Transverse colon (tissue), 3 donors: ENCODE data around the gene COMMD2.

Source experiments
- EP300 ChIP-seq: sonication (generic); formaldehyde crosslinking; IDR thresholded peaks from one replicate; pipeline ENCODE4 v1.6.1; 2017; ENCODE audit warnings: antibody characterized with exemption, low read depth
- POLR2AphosphoS5 ChIP-seq, 3 donors: sonication (generic); formaldehyde crosslinking; IDR thresholded peaks; one replicate each; pipeline ENCODE4 v1.6.1; 2016; ENCODE audit warnings: antibody characterized with exemption in 3 of 3

DNA sequence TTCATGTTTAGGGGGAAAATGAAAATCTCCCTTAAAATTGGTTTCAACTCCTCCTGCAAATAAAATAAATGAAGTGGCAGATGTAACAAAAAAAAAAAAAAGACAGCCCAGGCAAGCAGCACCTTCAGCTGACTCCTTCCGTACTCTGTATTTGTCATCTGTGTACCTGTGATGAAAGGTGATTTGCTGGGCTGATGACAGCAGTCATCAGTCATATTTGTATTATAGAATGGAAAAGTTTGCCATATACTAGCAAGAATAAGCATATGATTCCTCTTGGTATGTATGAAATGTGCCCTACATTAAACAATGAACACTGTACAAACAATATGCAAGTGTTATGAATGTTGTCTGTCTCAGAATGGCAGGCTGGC, 50.3 kb downstream of the COMMD2 start:
- TF ChIP-seq POLR2AphosphoS5 (IDR thresholded peaks at IDR 0.05) (no peak), EP300 (no peak)
